Astrocyte (in vitro differentiated cells and primary cell): ENCODE data around the gene MAPRE2. TPM values are rescaled to one million over a fixed set of nuclear protein-coding genes. Genes with fewer than 3 reads are reported as not detected.

Experiments
- DNase-seq: peaks from one replicate; pipeline ENCODE4 v3.0.0-alpha.2; 2010; ENCODE audit warnings: low read depth
- FAIRE-seq: peaks from 2 replicates; lab custom pipeline; 2011; peaks lifted over from hg19 to GRCh38; lab: Jason Lieb, UNC
- H2AFZ ChIP-seq: 2 replicates; pipeline ENCODE4 v1.6.0; 2012; ENCODE audit warnings: low read depth, low read length, inconsistent platforms
- H3K27ac ChIP-seq: 2 replicates; pipeline ENCODE4 v1.5.1; 2011; ENCODE audit warnings: low read depth, low read length, inconsistent platforms
- H3K27me3 ChIP-seq: 2 replicates; pipeline ENCODE4 v1.6.0; 2011; ENCODE audit warnings: low read length, inconsistent platforms; ENCODE audit not compliant: insufficient read depth
- H3K36me3 ChIP-seq: 2 replicates; pipeline ENCODE4 v1.5.1; 2011; ENCODE audit warnings: low read length, inconsistent platforms; ENCODE audit not compliant: insufficient read depth
- H3K4me1 ChIP-seq: 2 replicates; pipeline ENCODE4 v1.5.1; 2011; ENCODE audit warnings: low read length, inconsistent platforms; ENCODE audit not compliant: insufficient read depth
- H3K4me2 ChIP-seq: 2 replicates; pipeline ENCODE4 v1.6.0; 2012; ENCODE audit warnings: low read length, inconsistent platforms
- H3K4me3 ChIP-seq: 2 replicates; pipeline ENCODE4 v1.5.1; 2011; ENCODE audit warnings: low read depth, mild to moderate bottlenecking, low read length, inconsistent platforms; ENCODE audit not compliant: insufficient read depth
- H3K79me2 ChIP-seq: 2 replicates; pipeline ENCODE4 v1.6.0; 2012; ENCODE audit warnings: mild to moderate bottlenecking, low read length, inconsistent platforms; ENCODE audit not compliant: insufficient read depth
- H3K9ac ChIP-seq: 2 replicates; pipeline ENCODE4 v1.6.0; 2012; ENCODE audit warnings: mild to moderate bottlenecking, low read length, inconsistent platforms
- H3K9me3 ChIP-seq: 2 replicates; pipeline ENCODE4 v1.5.1; 2012; ENCODE audit warnings: low read depth, mild to moderate bottlenecking, low read length, inconsistent platforms; ENCODE audit not compliant: insufficient read depth
- H4K20me1 ChIP-seq: 2 replicates; pipeline ENCODE4 v1.6.0; 2012; ENCODE audit warnings: low read length, inconsistent platforms; ENCODE audit not compliant: insufficient read depth
- H3K27ac Mint-ChIP-seq: one replicate; pipeline ENCODE4 v1.8.0; 2021; ENCODE audit warnings: mild to moderate bottlenecking, mixed read lengths; ENCODE audit not compliant: unreplicated experiment
- H3K27me3 Mint-ChIP-seq: one replicate; pipeline ENCODE4 v1.8.0; 2021; ENCODE audit warnings: low read depth, mixed read lengths; ENCODE audit not compliant: unreplicated experiment
- H3K36me3 Mint-ChIP-seq: one replicate; pipeline ENCODE4 v1.8.0; 2021; ENCODE audit warnings: low read depth, mixed read lengths; ENCODE audit not compliant: unreplicated experiment
- H3K4me1 Mint-ChIP-seq: one replicate; pipeline ENCODE4 v1.8.0; 2021; ENCODE audit warnings: low read depth, mixed read lengths; ENCODE audit not compliant: unreplicated experiment
- H3K4me3 Mint-ChIP-seq: one replicate; pipeline ENCODE4 v1.8.0; 2021; ENCODE audit warnings: mild to moderate bottlenecking, moderate library complexity, mixed read lengths; ENCODE audit not compliant: unreplicated experiment
- H3K9me3 Mint-ChIP-seq: one replicate; pipeline ENCODE4 v1.8.0; 2021; ENCODE audit warnings: mild to moderate bottlenecking, mixed read lengths; ENCODE audit not compliant: unreplicated experiment
- EZH2 ChIP-seq: IDR thresholded peaks from 2 replicates; pipeline ENCODE4 v1.6.1; 2012; ENCODE audit warnings: mild to moderate bottlenecking, low read length, inconsistent platforms; ENCODE audit not compliant: insufficient read depth
- total RNA-seq: library from RNA; stranded (reverse); gene quantifications from 2 replicates; pipeline ENCODE4 v1.2.1, GENCODE V29; 2021
- TF ChIP-seq, protein P1 (sequence below): IDR thresholded peaks from 2 replicates; pipeline ENCODE4 v1.5.1; 2011; ENCODE audit warnings: low read depth, mild to moderate bottlenecking, inconsistent platforms, low read length, moderate library complexity; ENCODE audit not compliant: insufficient read depth

Gene MAPRE2
- total RNA-seq, 1 donor from 2014 or later, result 33.8 TPM

DNA sequence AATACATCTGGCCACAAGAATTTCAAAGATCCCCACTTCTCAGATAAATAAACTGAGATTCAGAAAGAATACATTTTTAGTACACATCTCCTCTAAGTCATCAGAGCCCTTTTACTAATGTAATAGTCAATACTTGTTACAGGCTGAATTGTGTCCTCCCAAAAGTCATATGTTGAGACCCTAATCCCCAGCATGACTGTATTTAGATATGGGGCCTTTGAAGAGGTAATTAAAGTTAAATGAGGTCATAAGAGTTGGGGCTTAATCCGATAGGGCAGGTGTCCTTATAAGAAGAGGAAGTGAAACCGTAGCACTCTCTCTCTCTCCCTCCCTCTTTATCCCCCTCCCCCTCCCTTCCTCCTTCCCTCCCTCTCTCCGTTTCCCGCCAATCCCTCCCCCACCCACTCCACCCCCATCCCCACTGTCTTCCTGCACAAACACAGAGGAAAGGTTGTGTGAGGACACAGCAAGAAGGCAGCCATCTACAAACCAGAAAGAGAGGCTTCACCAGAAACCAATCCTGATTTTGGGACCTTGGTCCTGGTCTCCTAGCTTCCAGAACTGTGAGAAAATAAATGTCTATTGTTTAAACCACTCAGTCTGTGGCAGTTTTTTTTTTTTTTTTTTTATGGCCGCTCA, 133.0 kb downstream of the MAPRE2 start:
- FAIRE-seq, result no peak

DNA sequence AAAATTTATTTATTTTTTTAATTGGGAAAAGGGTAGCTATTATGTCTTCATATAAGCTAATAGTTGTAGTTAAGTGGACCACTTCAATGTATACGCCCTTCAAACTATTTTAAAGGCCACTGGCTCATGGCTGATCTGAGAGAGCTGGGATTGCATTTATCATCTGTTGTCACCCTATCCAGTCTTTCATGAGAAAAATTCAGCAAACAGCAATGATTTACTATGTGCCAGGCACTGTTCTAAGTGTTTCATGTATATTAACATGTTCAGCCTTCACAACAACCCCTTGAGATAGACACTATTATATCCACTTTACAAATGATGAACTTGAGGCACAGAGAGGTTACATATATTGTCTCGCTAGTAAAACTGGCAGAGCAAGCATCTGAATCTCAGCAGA, 133.5 kb downstream of the MAPRE2 start:
- TF ChIP-seq, protein P1, sequence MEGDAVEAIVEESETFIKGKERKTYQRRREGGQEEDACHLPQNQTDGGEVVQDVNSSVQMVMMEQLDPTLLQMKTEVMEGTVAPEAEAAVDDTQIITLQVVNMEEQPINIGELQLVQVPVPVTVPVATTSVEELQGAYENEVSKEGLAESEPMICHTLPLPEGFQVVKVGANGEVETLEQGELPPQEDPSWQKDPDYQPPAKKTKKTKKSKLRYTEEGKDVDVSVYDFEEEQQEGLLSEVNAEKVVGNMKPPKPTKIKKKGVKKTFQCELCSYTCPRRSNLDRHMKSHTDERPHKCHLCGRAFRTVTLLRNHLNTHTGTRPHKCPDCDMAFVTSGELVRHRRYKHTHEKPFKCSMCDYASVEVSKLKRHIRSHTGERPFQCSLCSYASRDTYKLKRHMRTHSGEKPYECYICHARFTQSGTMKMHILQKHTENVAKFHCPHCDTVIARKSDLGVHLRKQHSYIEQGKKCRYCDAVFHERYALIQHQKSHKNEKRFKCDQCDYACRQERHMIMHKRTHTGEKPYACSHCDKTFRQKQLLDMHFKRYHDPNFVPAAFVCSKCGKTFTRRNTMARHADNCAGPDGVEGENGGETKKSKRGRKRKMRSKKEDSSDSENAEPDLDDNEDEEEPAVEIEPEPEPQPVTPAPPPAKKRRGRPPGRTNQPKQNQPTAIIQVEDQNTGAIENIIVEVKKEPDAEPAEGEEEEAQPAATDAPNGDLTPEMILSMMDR, result no peak
- TF ChIP-seq EZH2, result no peak
- Mint-ChIP-seq H3K27ac (no peak overlapping the region), H3K9me3 (no peaks in the 10 kb centered on the region), H3K27me3 (no peaks in the 10 kb centered on the region), H3K4me3 (no peak overlapping the region), H3K36me3 (no peaks in the 10 kb centered on the region), H3K4me1 (peaks cover 3% of the 10 kb centered on the region)
- no peaks in the 10 kb centered on the region for H3K36me3 ChIP-seq
- no peaks in the 10 kb centered on the region for H3K79me2 ChIP-seq
- no peak for FAIRE-seq
- no peak overlapping the region for H3K4me2 ChIP-seq
- no peaks in the 10 kb centered on the region for H3K4me1 ChIP-seq
- no peak overlapping the region for H3K27ac ChIP-seq
- H3K27me3 ChIP-seq, result no peaks in the 10 kb centered on the region
- no peak for DNase-seq
- H3K9me3 ChIP-seq, result no peaks in the 10 kb centered on the region
- H4K20me1 ChIP-seq, result no peaks in the 10 kb centered on the region
- no peak overlapping the region for H2AFZ ChIP-seq
- H3K4me3 ChIP-seq, result no peak overlapping the region
- H3K9ac ChIP-seq, result no peak overlapping the region

More for the DNA sequence above, 133.0 kb downstream of the MAPRE2 start:
- Histone ChIP-seq H3K36me3 (no peaks in the 10 kb centered on the region), H2AFZ (no peak overlapping the region), H3K27me3 (no peaks in the 10 kb centered on the region), H3K4me3 (no peak overlapping the region), H3K4me2 (no peak overlapping the region), H3K4me1 (no peaks in the 10 kb centered on the region), H3K79me2 (no peaks in the 10 kb centered on the region), H3K27ac (no peak overlapping the region), H3K9me3 (no peaks in the 10 kb centered on the region), H3K9ac (no peak overlapping the region), H4K20me1 (no peaks in the 10 kb centered on the region)
- no peaks in the 10 kb centered on the region for H3K9me3 Mint-ChIP-seq
- no peaks in the 10 kb centered on the region for H3K27me3 Mint-ChIP-seq
- TF ChIP-seq, protein P1, result no peak
- no peak overlapping the region for H3K4me3 Mint-ChIP-seq
- DNase-seq, result no peak
- peaks cover 3% of the 10 kb centered on the region for H3K4me1 Mint-ChIP-seq
- H3K27ac Mint-ChIP-seq, result no peak overlapping the region
- no peaks in the 10 kb centered on the region for H3K36me3 Mint-ChIP-seq

DNA sequence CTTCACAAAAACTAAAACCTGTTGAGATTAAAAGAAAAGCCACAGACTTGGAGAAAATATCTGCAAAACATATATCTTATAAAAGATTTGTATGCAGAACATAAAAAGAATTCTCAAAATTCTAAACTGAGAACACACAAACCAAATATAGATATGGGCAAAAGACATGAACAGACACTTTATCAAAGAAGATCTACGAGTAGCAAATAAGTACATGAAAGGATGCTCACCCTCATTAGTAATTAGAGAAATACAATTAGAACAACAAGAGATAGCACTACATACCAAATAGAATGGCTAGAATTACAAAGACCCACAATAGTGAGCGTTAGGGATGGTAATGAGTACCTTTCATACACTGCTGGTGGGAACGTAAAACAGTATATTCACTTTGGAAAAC, 135.7 kb downstream of the MAPRE2 start:
- no peaks in the 10 kb centered on the region for H3K9me3 Mint-ChIP-seq
- no peak overlapping the region for H3K4me3 ChIP-seq
- H3K4me1 ChIP-seq, result no peaks in the 10 kb centered on the region
- H3K27me3 ChIP-seq, result no peaks in the 10 kb centered on the region
- no peak overlapping the region for H3K4me3 Mint-ChIP-seq
- no peaks in the 10 kb centered on the region for H3K27me3 Mint-ChIP-seq
- DNase-seq (no peak), FAIRE-seq (no peak)
- no peak overlapping the region for H3K9ac ChIP-seq
- no peaks in the 10 kb centered on the region for H4K20me1 ChIP-seq
- no peaks in the 10 kb centered on the region for H3K36me3 Mint-ChIP-seq
- no peak overlapping the region for H3K27ac ChIP-seq
- H3K9me3 ChIP-seq, result no peaks in the 10 kb centered on the region
- no peak overlapping the region for H3K4me2 ChIP-seq
- H3K27ac Mint-ChIP-seq, result no peak overlapping the region
- H3K4me1 Mint-ChIP-seq, result no peaks in the 10 kb centered on the region
- no peak for TF ChIP-seq EZH2
- TF ChIP-seq, protein P1, result no peak
- H3K79me2 ChIP-seq, result no peaks in the 10 kb centered on the region
- no peak overlapping the region for H2AFZ ChIP-seq
- no peaks in the 10 kb centered on the region for H3K36me3 ChIP-seq
